Hepatocyte (in vitro differentiated cells): ENCODE results near the gene COL5A1.

Experiments
- EZH2 ChIP-seq: fragments of 200-600 bp; sonication (generic); IDR thresholded peaks from 2 replicates; pipeline ENCODE4 v1.6.1; 2016; ENCODE audit warnings: antibody characterized with exemption, mild to moderate bottlenecking, borderline replicate concordance
- EZH2phosphoT487 ChIP-seq: fragments of 200-600 bp; sonication (generic); IDR thresholded peaks from one replicate; pipeline ENCODE4 v1.6.1; 2018; ENCODE audit warnings: antibody characterized with exemption, mild to moderate bottlenecking, low read depth, moderate library complexity; ENCODE audit not compliant: unreplicated experiment, severe bottlenecking
- TF ChIP-seq, protein P1 (sequence below): fragments of 200-600 bp; sonication (generic); IDR thresholded peaks from 2 replicates; pipeline ENCODE4 v1.5.1; 2016; ENCODE audit warnings: antibody characterized with exemption, mild to moderate bottlenecking; ENCODE audit not compliant: poor library complexity

DNA sequence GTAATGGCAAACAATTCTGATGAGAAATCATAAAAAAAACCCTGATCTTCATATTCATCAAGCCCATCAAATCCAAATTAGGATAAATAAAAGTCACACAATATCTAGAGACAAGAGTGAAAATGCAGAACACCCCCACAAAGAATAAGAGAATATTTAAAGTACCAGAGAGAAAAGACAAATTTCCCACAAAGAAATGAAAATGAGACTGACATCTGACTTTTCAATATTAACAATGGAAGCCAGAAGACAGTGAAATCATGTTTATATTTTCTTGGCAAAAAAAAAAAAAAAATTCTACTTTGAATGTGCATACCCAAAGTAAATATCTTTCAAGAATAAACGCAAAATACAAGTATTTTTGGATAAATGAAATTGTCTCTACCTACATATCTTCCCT is 28.9 kb upstream of the COL5A1 start:
- TF ChIP-seq, protein P1, sequence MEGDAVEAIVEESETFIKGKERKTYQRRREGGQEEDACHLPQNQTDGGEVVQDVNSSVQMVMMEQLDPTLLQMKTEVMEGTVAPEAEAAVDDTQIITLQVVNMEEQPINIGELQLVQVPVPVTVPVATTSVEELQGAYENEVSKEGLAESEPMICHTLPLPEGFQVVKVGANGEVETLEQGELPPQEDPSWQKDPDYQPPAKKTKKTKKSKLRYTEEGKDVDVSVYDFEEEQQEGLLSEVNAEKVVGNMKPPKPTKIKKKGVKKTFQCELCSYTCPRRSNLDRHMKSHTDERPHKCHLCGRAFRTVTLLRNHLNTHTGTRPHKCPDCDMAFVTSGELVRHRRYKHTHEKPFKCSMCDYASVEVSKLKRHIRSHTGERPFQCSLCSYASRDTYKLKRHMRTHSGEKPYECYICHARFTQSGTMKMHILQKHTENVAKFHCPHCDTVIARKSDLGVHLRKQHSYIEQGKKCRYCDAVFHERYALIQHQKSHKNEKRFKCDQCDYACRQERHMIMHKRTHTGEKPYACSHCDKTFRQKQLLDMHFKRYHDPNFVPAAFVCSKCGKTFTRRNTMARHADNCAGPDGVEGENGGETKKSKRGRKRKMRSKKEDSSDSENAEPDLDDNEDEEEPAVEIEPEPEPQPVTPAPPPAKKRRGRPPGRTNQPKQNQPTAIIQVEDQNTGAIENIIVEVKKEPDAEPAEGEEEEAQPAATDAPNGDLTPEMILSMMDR, result no peak
- TF ChIP-seq EZH2, result no peak
- no peak for TF ChIP-seq EZH2phosphoT487
